Measurements from ENCODE around the gene CFAP73.

DNA sequence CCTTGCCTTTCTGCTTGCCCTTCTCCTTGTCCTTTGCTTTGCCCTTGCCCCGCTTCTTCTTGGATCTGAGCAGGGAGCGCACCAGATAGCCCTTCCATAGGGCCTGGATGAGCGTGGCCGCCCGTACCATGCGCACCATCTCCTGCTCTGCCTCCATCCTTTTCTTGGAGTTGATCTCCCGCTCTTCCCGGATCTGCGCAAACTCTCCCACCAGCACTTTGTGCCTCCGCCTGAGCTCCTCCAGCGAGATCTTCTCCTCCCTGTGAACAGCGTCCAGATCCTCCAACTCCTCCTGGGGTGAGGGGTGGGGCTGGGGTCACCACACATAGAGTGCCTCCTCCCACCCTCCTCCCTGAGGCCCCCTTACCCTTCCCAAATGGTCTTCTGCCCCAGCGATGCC, 46.1 kb downstream of the CFAP73 start:
- TF ChIP-seq, protein P1, sequence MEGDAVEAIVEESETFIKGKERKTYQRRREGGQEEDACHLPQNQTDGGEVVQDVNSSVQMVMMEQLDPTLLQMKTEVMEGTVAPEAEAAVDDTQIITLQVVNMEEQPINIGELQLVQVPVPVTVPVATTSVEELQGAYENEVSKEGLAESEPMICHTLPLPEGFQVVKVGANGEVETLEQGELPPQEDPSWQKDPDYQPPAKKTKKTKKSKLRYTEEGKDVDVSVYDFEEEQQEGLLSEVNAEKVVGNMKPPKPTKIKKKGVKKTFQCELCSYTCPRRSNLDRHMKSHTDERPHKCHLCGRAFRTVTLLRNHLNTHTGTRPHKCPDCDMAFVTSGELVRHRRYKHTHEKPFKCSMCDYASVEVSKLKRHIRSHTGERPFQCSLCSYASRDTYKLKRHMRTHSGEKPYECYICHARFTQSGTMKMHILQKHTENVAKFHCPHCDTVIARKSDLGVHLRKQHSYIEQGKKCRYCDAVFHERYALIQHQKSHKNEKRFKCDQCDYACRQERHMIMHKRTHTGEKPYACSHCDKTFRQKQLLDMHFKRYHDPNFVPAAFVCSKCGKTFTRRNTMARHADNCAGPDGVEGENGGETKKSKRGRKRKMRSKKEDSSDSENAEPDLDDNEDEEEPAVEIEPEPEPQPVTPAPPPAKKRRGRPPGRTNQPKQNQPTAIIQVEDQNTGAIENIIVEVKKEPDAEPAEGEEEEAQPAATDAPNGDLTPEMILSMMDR (IDR thresholded peaks at IDR 0.05; ENCODE audit: poor library complexity, severe bottlenecking) = no peak
- TF ChIP-seq EZH2 (IDR thresholded peaks at IDR 0.05; ENCODE audit: borderline replicate concordance, insufficient read depth, low read length, poor library complexity, severe bottlenecking) (no peak), TAF1 (IDR thresholded peaks at IDR 0.05; ENCODE audit: low read depth) (no peak), POLR2AphosphoS5 (IDR thresholded peaks at IDR 0.05) (no peak), SMC3 (conservative IDR thresholded peaks at IDR 0.05; ENCODE audit: poor library complexity) (no peak), RAD21 (conservative IDR thresholded peaks at IDR 0.05) (no peak), MXI1 (conservative IDR thresholded peaks at IDR 0.05; ENCODE audit: poor library complexity, severe bottlenecking) (no peak)
- TF ChIP-seq, protein P2, sequence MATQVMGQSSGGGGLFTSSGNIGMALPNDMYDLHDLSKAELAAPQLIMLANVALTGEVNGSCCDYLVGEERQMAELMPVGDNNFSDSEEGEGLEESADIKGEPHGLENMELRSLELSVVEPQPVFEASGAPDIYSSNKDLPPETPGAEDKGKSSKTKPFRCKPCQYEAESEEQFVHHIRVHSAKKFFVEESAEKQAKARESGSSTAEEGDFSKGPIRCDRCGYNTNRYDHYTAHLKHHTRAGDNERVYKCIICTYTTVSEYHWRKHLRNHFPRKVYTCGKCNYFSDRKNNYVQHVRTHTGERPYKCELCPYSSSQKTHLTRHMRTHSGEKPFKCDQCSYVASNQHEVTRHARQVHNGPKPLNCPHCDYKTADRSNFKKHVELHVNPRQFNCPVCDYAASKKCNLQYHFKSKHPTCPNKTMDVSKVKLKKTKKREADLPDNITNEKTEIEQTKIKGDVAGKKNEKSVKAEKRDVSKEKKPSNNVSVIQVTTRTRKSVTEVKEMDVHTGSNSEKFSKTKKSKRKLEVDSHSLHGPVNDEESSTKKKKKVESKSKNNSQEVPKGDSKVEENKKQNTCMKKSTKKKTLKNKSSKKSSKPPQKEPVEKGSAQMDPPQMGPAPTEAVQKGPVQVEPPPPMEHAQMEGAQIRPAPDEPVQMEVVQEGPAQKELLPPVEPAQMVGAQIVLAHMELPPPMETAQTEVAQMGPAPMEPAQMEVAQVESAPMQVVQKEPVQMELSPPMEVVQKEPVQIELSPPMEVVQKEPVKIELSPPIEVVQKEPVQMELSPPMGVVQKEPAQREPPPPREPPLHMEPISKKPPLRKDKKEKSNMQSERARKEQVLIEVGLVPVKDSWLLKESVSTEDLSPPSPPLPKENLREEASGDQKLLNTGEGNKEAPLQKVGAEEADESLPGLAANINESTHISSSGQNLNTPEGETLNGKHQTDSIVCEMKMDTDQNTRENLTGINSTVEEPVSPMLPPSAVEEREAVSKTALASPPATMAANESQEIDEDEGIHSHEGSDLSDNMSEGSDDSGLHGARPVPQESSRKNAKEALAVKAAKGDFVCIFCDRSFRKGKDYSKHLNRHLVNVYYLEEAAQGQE (IDR thresholded peaks at IDR 0.05; ENCODE audit: borderline replicate concordance) = no peak

Measured in neural cell (in vitro differentiated cells).